NCI-H82 treated with DMSO at 0.1 percent for 48 hours (cell line): Measurements from ENCODE around the gene ZMYND11.
A peak's percentile ranks its signal among the peaks of the same experiment; 100 is the strongest.
"Not testable (repeated sequence)": the region's sequence is repeated elsewhere in the genome, so short reads cannot be mapped to it uniquely, and the experiment has no call there.

Source experiments
- DNase-seq: peaks from one replicate; lab custom pipeline; 2025; ENCODE audit not compliant: unreplicated experiment; lab: John Stamatoyannopoulos, UW

ZMYND11 gene

GRCh38 chr10:132946-133898 is 2.0 kb upstream of the ZMYND11 start:
- DNase-seq: no peak

GRCh38 chr10:134247-135131 is 766 bp upstream of the ZMYND11 start:
- DNase-seq: no peak

- peak; percentile 3 for DNase-seq
Observed at GRCh38 chr10:135601-136464, 578 bp downstream of the ZMYND11 start.

DNA sequence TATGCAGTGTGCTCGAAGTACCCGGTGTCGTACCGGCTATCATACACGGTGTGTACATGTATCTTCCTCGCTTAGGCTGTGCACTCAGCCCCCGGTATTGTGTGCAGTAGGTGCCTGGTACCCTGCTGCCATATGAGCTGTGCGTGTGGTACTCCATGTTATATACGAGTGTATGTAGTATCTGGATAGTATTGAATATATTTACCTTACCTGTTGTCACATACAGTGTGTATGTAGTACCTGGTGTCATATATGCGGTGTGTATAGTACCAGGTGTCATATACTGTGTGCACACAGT is 1.2 kb downstream of the ZMYND11 start:
- DNase-seq: no peak

DNA sequence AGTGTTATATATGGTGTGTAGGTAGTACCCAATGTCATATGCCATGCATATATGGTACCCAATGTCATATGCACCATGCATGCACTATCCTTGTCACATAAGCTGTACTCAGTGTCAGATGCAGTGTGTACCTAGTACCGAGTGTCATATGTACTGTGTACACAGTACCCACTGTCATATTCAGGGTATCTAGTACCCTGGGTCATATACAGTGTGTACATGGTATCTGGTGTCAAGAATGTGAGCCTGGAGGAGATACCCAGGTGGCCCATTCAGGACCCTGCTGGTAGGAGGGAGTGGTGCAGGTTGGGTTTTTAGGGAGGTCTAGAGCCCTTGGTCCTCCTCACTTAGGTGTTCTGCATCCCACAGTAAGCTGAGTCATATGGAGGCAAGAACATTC is 1.8 kb downstream of the ZMYND11 start:
- DNase-seq: no peak

DNA sequence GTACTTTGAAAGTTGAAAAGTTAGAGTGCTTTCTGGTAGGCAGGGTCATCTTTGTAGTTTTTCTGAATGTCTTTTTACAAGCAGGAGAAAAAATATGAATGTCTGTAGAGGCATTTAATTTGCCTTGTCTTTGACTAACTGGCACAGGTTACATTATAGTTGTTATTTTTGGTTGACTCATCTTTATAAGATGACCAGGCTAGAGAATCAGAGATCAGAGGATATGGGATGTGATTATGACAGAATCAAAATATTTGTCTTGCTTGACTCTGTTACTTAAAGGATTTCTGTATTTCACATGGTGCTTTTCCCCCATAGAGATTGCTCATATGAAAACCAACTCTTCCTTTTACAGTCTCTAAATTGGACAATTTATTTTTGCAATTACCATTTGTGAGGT is 2.4 kb downstream of the ZMYND11 start:
- no peak for DNase-seq

- no peak for DNase-seq
Observed at GRCh38 chr10:142371-142770, 7.1 kb downstream of the ZMYND11 start.

GRCh38 chr10:152915-153314 is 17.7 kb downstream of the ZMYND11 start:
- no peak for DNase-seq

- no peak for DNase-seq
Observed at GRCh38 chr10:154348-154747, 19.1 kb downstream of the ZMYND11 start.

- DNase-seq: no peak
Observed at GRCh38 chr10:167383-167782, 32.1 kb downstream of the ZMYND11 start.

GRCh38 chr10:173741-174140 is 38.5 kb downstream of the ZMYND11 start:
- DNase-seq: no peak

DNA sequence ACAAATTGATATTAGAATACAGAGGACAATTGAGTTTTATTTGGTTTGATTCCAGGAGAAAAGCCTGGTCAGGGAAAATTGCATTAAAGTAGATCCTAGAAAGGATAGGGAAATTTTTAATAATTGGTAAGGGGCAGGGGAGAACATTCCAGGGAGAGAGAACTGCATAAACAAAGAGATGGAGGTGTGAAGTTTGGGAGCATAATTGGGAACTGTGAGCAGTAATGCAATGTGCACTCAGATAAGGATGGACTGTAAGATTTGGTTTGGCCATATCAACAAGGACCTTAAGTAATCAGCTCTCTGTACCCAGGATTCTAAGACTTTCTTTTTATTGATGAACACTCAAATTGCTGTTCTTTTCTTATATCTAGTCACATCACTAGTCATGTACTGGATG is 41.4 kb downstream of the ZMYND11 start:
- no peak for DNase-seq

- DNase-seq: no peak
Observed at GRCh38 chr10:178208-178607, 43.0 kb downstream of the ZMYND11 start.

GRCh38 chr10:178723-179122 is 43.5 kb downstream of the ZMYND11 start:
- no peak for DNase-seq

GRCh38 chr10:182441-183201 is 47.4 kb downstream of the ZMYND11 start:
- DNase-seq: no peak

DNA sequence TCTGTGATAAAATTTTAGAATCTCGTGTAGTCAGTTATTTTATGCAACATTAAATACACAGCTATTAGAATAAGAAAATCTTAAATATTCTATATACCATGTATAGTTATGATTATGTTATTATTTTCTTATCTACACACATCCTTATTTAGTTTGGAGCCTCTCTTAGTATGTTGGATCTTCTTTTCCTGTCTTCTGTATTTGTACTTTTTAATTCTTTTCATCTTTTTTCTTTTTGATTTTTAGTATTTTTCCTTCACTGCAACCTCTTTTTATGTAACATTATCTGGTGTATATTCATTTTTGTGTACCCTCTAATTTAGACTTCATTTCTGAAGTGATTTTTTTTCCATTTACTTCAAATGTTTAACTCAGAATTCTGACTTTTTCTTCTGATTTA is 48.9 kb downstream of the ZMYND11 start:
- DNase-seq: no peak

DNA sequence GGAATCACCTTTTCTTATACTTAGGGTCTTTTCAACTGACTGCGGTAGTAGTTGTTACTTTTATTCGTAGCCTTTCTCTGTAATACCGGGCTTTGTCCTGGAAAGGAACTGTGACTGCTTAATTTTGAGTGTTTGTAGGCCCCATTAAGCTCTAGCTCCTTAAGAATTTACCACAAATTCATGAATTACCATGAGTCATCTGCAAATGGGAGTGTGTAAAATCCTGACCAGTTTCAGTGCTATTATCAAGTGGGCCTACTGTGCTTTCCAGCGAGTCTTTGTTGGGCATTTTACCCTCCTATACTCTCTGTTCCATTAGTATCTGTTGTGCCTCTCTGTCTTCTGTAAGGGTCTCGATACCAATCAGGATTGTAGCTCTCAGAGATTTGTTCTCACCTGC is 49.7 kb downstream of the ZMYND11 start:
- DNase-seq: no peak

GRCh38 chr10:185571-185970 is 50.3 kb downstream of the ZMYND11 start:
- DNase-seq: not testable (repeated sequence)

GRCh38 chr10:186911-187310 is 51.7 kb downstream of the ZMYND11 start:
- no peak for DNase-seq

- DNase-seq: no peak
Observed at GRCh38 chr10:188546-188945, 53.3 kb downstream of the ZMYND11 start.
